B cell (primary cell): ENCODE results near the gene METTL9. TPM values are rescaled to one million over a fixed set of nuclear protein-coding genes. Genes with fewer than 3 reads are reported as not detected.

ENCODE experiments used
- ATAC-seq: fragments of 200-7000 bp; cut with Tn5 transposase; one replicate; pipeline ENCODE4 v1.10.0; 2021; ENCODE audit warnings: low read depth, mild to moderate bottlenecking, moderate number of reproducible peaks, moderate library complexity
- CTCF ChIA-PET: fragments of 350-600 bp; sonication (Branson Sonifier 250); formaldehyde crosslinking; loops from one replicate; lab custom pipeline; 2021; ENCODE audit warnings: antibody characterized with exemption, inconsistent platforms; lab: Charles Lee
- POLR2A ChIA-PET: fragments of 350-600 bp; sonication (Branson Sonifier 250); formaldehyde crosslinking; loops from one replicate; lab custom pipeline; 2021; ENCODE audit warnings: antibody characterized with exemption; lab: Charles Lee
- DNase-seq: peaks from one replicate; pipeline ENCODE4 v3.0.0; 2013
- H2AFZ ChIP-seq: 2 replicates; pipeline ENCODE4 v1.6.1; 2012; ENCODE audit warnings: mild to moderate bottlenecking, low read depth, low read length; ENCODE audit not compliant: insufficient read depth, poor library complexity, severe bottlenecking
- H3K27ac ChIP-seq, 2 donors: 1 replicate in 1 of 2; 2 replicates in 1 of 2; pipeline ENCODE4 v1.5.1; 2012 to 2013; ENCODE audit warnings: low read length in 2 of 2, mild to moderate bottlenecking in 2 of 2, moderate library complexity in 1 of 2
- H3K27me3 ChIP-seq, 4 experiments: fragments of 200-600 bp in 1 of 4; sonication (generic) in 1 of 4; replicated peaks in 1 of 4; 1 replicate in 2 of 4; 2 replicates in 2 of 4; pipeline versions ENCODE4 v1.6.1 to v1.7.0; 2013 to 2016; ENCODE audit warnings: low read length in 3 of 4, mild to moderate bottlenecking in 2 of 4, mixed read lengths in 1 of 4, moderate library complexity in 1 of 4; ENCODE audit not compliant: insufficient read depth in 4 of 4, control insufficient read depth in 3 of 4; ENCODE audit errors: control extremely low read depth in 1 of 4
- H3K36me3 ChIP-seq, 2 experiments: replicated peaks in 1 of 2; 1 replicate in 1 of 2; 2 replicates in 1 of 2; pipeline versions ENCODE4 v1.6.1 to v1.7.1; 2013; ENCODE audit warnings: low read length in 1 of 2; ENCODE audit not compliant: insufficient read depth in 2 of 2, control insufficient read depth in 1 of 2; ENCODE audit errors: control extremely low read depth in 1 of 2, extremely low read depth in 1 of 2
- H3K4me1 ChIP-seq, 2 donors: fragments of 200-600 bp in 1 of 2; sonication (generic) in 1 of 2; 1 replicate in 1 of 2; 2 replicates in 1 of 2; pipeline versions ENCODE4 v1.5.1 to v1.6.1; 2013 to 2017; ENCODE audit warnings: low read length in 2 of 2; ENCODE audit not compliant: control insufficient read depth in 2 of 2, insufficient read depth in 2 of 2
- H3K4me2 ChIP-seq: replicated peaks from 2 replicates; pipeline ENCODE3; 2012; ENCODE audit warnings: mild to moderate bottlenecking, low read depth, low read length; ENCODE audit not compliant: poor library complexity, severe bottlenecking
- H3K4me3 ChIP-seq, 5 experiments: fragments of 200-600 bp in 1 of 5; sonication (generic) in 1 of 5; 1 replicate in 3 of 5; 2 replicates in 2 of 5; pipeline versions ENCODE4 v1.5.1 to v1.7.0; 2011 to 2016; ENCODE audit warnings: low read length in 4 of 5, mild to moderate bottlenecking in 4 of 5, low read depth in 2 of 5, control low read depth in 1 of 5, moderate library complexity in 1 of 5; ENCODE audit not compliant: insufficient read depth in 1 of 5; ENCODE audit errors: control extremely low read depth in 1 of 5, extremely low read depth in 1 of 5
- H3K79me2 ChIP-seq: fragments of 200-600 bp; sonication (generic); one replicate; pipeline ENCODE4 v1.6.0; 2016; ENCODE audit warnings: low read length; ENCODE audit not compliant: control insufficient read depth, insufficient read depth
- H3K9ac ChIP-seq: fragments of 200-600 bp; sonication (generic); 2 replicates; pipeline ENCODE4 v1.6.1; 2017; ENCODE audit warnings: mild to moderate bottlenecking, low read length, moderate library complexity
- H3K9me3 ChIP-seq, 3 donors: one replicate each; pipeline versions ENCODE4 v1.6.1 to v1.7.1; 2013; ENCODE audit warnings: low read length in 2 of 3; ENCODE audit not compliant: control insufficient read depth in 2 of 3, insufficient read depth in 1 of 3; ENCODE audit errors: control extremely low read depth in 1 of 3
- H4K20me1 ChIP-seq: 2 replicates; pipeline ENCODE4 v1.6.0; 2012; ENCODE audit warnings: mild to moderate bottlenecking, low read length; ENCODE audit not compliant: insufficient read depth, control insufficient read depth, poor library complexity, severe bottlenecking
- H3K27ac Mint-ChIP-seq: one replicate; pipeline ENCODE4 v1.8.0; 2021; ENCODE audit warnings: mixed read lengths
- H3K27me3 Mint-ChIP-seq: one replicate; pipeline ENCODE4 v1.8.0; 2021; ENCODE audit warnings: mixed read lengths
- H3K4me1 Mint-ChIP-seq: one replicate; pipeline ENCODE4 v1.8.0; 2021; ENCODE audit warnings: mixed read lengths
- H3K4me3 Mint-ChIP-seq: one replicate; pipeline ENCODE4 v1.8.0; 2021; ENCODE audit warnings: mixed read lengths
- H3K9me3 Mint-ChIP-seq: one replicate; pipeline ENCODE4 v1.8.0; 2022; ENCODE audit warnings: mixed read lengths; ENCODE audit not compliant: insufficient read depth
- EZH2 ChIP-seq: IDR thresholded peaks from 2 replicates; pipeline ENCODE4 v1.6.1; 2012; ENCODE audit warnings: borderline replicate concordance, low read depth, mild to moderate bottlenecking, moderate library complexity, low read length; ENCODE audit not compliant: insufficient read depth, poor library complexity, severe bottlenecking
- WGBS: methylation state at CpG from one replicate; pipeline ENCODE4 v1.1.5; 2013; ENCODE audit warnings: missing lambda C conversion rate; ENCODE audit not compliant: insufficient coverage; 5-methylcytosine and 5-hydroxymethylcytosine counted together
- intact Hi-C: fragments of 100-400 bp; cut with micrococcal nuclease; formaldehyde crosslinking; loops from one replicate; pipeline ENCODE4 v1.10.0; 2022
- polyA plus RNA-seq: library from polyadenylated mRNA; depleted of rRNA; stranded (reverse); fragments of >200 nt; gene quantifications from 2 replicates; pipeline ENCODE4 v1.2.3, GENCODE V29; 2012
- total RNA-seq, 2 donors: library from RNA; stranded (reverse); fragments of 120-200 nt in 1 of 2; gene quantifications; 1 replicate in 1 of 2; 2 replicates in 1 of 2; pipeline versions ENCODE4 v1.2.3 to v1.2.4, GENCODE V29; 2013 to 2022
- TF ChIP-seq, protein P1 (sequence below): fragments of 200-600 bp; IDR thresholded peaks from one replicate; pipeline ENCODE4 v1.8.0; 2022; ENCODE audit warnings: antibody characterized with exemption, mild to moderate bottlenecking

METTL9 gene
- total and polyA plus RNA-seq, 2 donors (not counting 1 experiment from before 2014, with no cell fraction given): 34.0 to 57.7 TPM

DNA sequence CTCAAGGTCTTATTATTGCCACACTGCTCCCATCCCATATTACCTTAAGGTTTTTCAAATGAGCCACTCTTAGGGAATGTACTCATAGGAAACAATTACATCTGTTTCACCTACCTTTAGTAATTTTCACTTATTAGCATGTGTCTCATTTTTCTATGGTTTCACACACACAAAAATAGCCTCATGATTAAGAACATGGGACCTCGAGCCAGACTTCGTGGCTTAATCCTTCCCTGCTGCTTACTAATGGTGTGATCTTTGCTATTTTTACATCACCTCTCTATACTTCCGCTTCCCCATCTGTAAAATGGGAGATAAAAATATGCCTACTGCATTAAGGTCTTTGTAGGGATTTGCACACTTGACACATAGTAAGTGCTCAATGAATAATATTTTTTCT, 102.9 kb downstream of the METTL9 start:
- Histone ChIP-seq H3K9me3 (peaks cover 0 to 2% (median 0%) of the 10 kb centered on the region in 3 donors), H3K4me2 (no peak overlapping the region), H3K9ac (no peak overlapping the region), H3K4me1 (peaks cover 14 to 15% of the 10 kb centered on the region in 2 donors), H3K36me3 (no peaks in the 10 kb centered on the region), H3K27me3 (peaks cover 0 to 16% (median 7%) of the 10 kb centered on the region in 4 experiments), H2AFZ (no peak overlapping the region), H3K4me3 (no peak overlapping the region), H3K27ac (no peak overlapping the region), H3K79me2 (no peaks in the 10 kb centered on the region), H4K20me1 (no peaks in the 10 kb centered on the region)
- Mint-ChIP-seq H3K9me3 (no peaks in the 10 kb centered on the region), H3K27ac (no peak overlapping the region), H3K27me3 (peaks cover 30% of the 10 kb centered on the region), H3K4me3 (no peak overlapping the region), H3K4me1 (peaks cover 16% of the 10 kb centered on the region)
- TF ChIP-seq, protein P1, sequence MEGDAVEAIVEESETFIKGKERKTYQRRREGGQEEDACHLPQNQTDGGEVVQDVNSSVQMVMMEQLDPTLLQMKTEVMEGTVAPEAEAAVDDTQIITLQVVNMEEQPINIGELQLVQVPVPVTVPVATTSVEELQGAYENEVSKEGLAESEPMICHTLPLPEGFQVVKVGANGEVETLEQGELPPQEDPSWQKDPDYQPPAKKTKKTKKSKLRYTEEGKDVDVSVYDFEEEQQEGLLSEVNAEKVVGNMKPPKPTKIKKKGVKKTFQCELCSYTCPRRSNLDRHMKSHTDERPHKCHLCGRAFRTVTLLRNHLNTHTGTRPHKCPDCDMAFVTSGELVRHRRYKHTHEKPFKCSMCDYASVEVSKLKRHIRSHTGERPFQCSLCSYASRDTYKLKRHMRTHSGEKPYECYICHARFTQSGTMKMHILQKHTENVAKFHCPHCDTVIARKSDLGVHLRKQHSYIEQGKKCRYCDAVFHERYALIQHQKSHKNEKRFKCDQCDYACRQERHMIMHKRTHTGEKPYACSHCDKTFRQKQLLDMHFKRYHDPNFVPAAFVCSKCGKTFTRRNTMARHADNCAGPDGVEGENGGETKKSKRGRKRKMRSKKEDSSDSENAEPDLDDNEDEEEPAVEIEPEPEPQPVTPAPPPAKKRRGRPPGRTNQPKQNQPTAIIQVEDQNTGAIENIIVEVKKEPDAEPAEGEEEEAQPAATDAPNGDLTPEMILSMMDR: no peak
- TF ChIP-seq EZH2: no peak
- ATAC-seq (no peak), DNase-seq (no peak)
- WGBS: no CpG with 5 or more reads among the region's 3 CpGs
- intact Hi-C loops: loop anchor here (10.0 kb wide), 1 partner anchor 1733 kb away; no protein-coding TSS in a partner anchor
- POLR2A ChIA-PET: no interaction called here
- CTCF ChIA-PET: interaction anchor here (1.0 to 10.9 kb wide), 2 partner anchors 57 to 120 kb away, joined by 3 to 129 read pairs; no protein-coding TSS in a partner anchor

DNA sequence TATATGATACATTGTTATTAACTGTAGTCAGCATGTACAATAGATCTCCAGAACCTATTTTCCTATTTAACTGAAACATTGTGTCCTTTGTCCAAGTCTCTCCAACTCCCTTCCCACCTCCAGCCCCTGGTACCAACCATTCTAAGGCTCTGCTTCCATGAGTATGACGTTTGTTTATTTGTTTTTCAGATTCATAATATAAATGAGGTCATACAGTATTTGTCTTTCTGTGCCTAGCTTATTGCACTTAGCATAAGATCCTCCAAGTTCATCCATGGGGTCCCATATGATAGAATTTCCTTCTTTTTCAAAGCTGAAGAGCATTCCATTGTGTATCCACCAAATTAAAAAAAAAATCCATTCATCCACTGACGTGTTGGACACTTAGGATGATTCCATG, 103.8 kb downstream of the METTL9 start:
- ATAC-seq (no peak), DNase-seq (no peak)
- ChIA-PET POLR2A (no interaction called here), CTCF (interaction anchor here (1.0 to 10.9 kb wide), 3 partner anchors 45 to 121 kb away, joined by 3 to 129 read pairs (median 92); no protein-coding TSS in a partner anchor)
- Mint-ChIP-seq H3K27me3 (peaks cover 26% of the 10 kb centered on the region), H3K4me1 (peaks cover 16% of the 10 kb centered on the region), H3K4me3 (peak overlapping the region; percentile 3), H3K9me3 (no peaks in the 10 kb centered on the region), H3K27ac (peak overlapping the region; percentile 12)
- intact Hi-C loops: loop anchor here (10.0 kb wide), 1 partner anchor 1732 kb away; no protein-coding TSS in a partner anchor
- H3K27me3 ChIP-seq: peaks cover 0 to 16% (median 7%) of the 10 kb centered on the region in 4 experiments
- H3K4me3 ChIP-seq: no peak overlapping the region
- peaks cover 14 to 15% of the 10 kb centered on the region in 2 donors for H3K4me1 ChIP-seq
- H3K36me3 ChIP-seq: no peaks in the 10 kb centered on the region
- H3K4me2 ChIP-seq: peak overlapping the region; percentile 42
- no peaks in the 10 kb centered on the region for H3K79me2 ChIP-seq
- H3K9ac ChIP-seq: no peak overlapping the region
- no peaks in the 10 kb centered on the region for H4K20me1 ChIP-seq
- H3K9me3 ChIP-seq: peaks cover 0 to 2% (median 0%) of the 10 kb centered on the region in 3 donors
- no CpG with 5 or more reads among the region's 2 CpGs for WGBS
- no peak for TF ChIP-seq EZH2
- TF ChIP-seq, protein P1: no peak
- no peak overlapping the region for H2AFZ ChIP-seq
- no peak overlapping the region for H3K27ac ChIP-seq
